NT2/D1 (cell line): Measurements from ENCODE around the gene ZNRF1.

ENCODE experiments used
- SUZ12 ChIP-seq: IDR thresholded peaks from 2 replicates; pipeline ENCODE4 v1.6.1; 2011; ENCODE audit not compliant: insufficient read length, insufficient read depth; ENCODE audit errors: extremely low read depth
- ZNF274 ChIP-seq: IDR thresholded peaks from 2 replicates; pipeline ENCODE4 v1.6.1; 2011; ENCODE audit warnings: mild to moderate bottlenecking, low read depth, low read length

DNA sequence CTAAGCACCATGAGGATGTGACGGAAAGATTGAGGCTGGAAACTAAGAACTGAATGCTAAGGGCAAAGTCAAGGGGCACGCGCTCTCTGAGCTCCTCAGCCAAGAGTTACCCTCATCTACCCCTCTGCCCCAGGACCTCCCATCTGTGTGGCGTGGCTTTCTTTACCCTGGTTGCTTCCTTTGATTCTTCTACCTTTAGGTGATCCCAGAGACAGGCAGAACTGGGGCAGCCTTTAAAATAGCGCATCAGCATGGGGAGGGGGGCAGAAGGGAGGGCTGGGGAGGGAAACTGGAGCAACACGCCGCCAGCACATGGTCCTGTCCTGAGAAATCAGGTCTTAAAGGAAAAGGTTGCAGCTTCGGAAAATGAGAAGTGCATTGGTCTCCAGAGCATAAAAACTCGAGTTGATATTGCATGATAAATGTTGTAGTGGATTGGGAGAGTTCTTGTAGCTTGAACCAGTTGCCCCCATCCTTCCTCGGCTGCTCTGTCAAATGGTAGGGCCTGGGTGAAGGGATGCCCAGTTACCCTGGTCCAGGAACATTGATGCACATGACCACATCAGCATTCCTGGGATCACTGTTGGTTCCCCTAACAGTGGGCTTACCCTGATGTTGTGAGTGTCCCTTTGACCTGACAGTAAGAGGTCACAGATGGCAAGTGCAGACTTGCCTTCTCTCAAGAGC is 88.0 kb downstream of the ZNRF1 start:
- TF ChIP-seq SUZ12 = no peak
- TF ChIP-seq ZNF274 = no peak
